KMS-11 (cell line): ENCODE measurements around the gene IMMP2L.

Experiments
- H2AFZ ChIP-seq: fragments of 200-600 bp; sonication (generic); 2 replicates; pipeline ENCODE4 v1.6.1; 2016; ENCODE audit warnings: antibody characterized with exemption, mixed run types, low read depth
- H3K27ac ChIP-seq: fragments of 200-600 bp; sonication (generic); 2 replicates; pipeline ENCODE4 v1.6.1; 2016; ENCODE audit warnings: mild to moderate bottlenecking, mixed run types
- H3K27me3 ChIP-seq: fragments of 200-600 bp; sonication (generic); 2 replicates; pipeline ENCODE4 v1.6.1; 2017; ENCODE audit warnings: mild to moderate bottlenecking, low read depth, mixed run types, moderate library complexity; ENCODE audit not compliant: insufficient read depth
- H3K36me3 ChIP-seq: fragments of 200-600 bp; sonication (generic); 2 replicates; pipeline ENCODE4 v1.6.1; 2017; ENCODE audit warnings: mild to moderate bottlenecking, mixed run types; ENCODE audit not compliant: insufficient read depth
- H3K4me1 ChIP-seq: fragments of 200-600 bp; sonication (generic); 2 replicates; pipeline ENCODE4 v1.6.1; 2016; ENCODE audit warnings: mild to moderate bottlenecking, low read depth, mixed run types; ENCODE audit not compliant: poor library complexity, severe bottlenecking
- H3K4me2 ChIP-seq: fragments of 200-600 bp; sonication (generic); 2 replicates; pipeline ENCODE4 v1.7.0; 2016; ENCODE audit warnings: mild to moderate bottlenecking, mixed run types
- H3K4me3 ChIP-seq: fragments of 200-600 bp; sonication (generic); IDR thresholded peaks from 2 replicates; pipeline ENCODE4 v1.6.1; 2017; ENCODE audit warnings: low read depth, low read length, mixed read lengths; ENCODE audit not compliant: insufficient read depth
- H3K79me2 ChIP-seq: fragments of 200-600 bp; sonication (generic); 2 replicates; pipeline ENCODE4 v1.6.1; 2016; ENCODE audit warnings: low read depth, mixed run types; ENCODE audit not compliant: insufficient read depth
- H3K9ac ChIP-seq: fragments of 200-600 bp; sonication (generic); 2 replicates; pipeline ENCODE4 v1.6.1; 2016; ENCODE audit warnings: mild to moderate bottlenecking, mixed run types
- H4K20me1 ChIP-seq: fragments of 200-600 bp; sonication (generic); 2 replicates; pipeline ENCODE4 v1.6.1; 2016; ENCODE audit warnings: mild to moderate bottlenecking, mixed run types; ENCODE audit not compliant: insufficient read depth
- CTCF ChIP-seq: fragments of 200-600 bp; sonication (generic); conservative IDR thresholded peaks from 2 replicates; pipeline ENCODE4 v1.6.1; 2017; ENCODE audit warnings: low read depth, mild to moderate bottlenecking, antibody characterized with exemption, low read length, moderate library complexity, mixed read lengths

IMMP2L gene

DNA sequence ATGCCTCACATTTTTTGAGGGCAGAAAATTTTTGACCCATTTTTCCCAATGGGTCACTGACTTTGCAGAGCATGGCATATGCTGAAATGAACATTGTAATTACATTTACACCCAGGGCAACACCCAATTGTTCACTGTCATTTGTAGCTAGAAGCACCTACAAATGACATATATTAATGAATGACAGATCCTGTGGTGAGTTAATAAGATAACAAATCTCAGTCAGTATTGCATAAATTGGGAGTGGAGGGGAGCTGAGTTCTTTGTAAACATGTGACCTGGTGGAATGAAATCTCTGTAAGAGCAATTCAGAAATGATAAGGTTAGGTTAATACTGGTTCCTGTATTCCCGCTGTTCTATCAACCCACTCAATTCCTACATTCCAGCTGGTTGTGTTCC, 726.4 kb downstream of the IMMP2L start:
- H3K27me3 ChIP-seq, result no peaks in the 10 kb centered on the region
- no peaks in the 10 kb centered on the region for H3K36me3 ChIP-seq
- H3K27ac ChIP-seq, result no peak overlapping the region
- no peak overlapping the region for H3K9ac ChIP-seq
- no peak for TF ChIP-seq CTCF
- no peak overlapping the region for H3K4me2 ChIP-seq
- H3K4me1 ChIP-seq, result no peaks in the 10 kb centered on the region
- no peak overlapping the region for H2AFZ ChIP-seq
- no peaks in the 10 kb centered on the region for H3K79me2 ChIP-seq
- H3K4me3 ChIP-seq, result no peak overlapping the region
- no peaks in the 10 kb centered on the region for H4K20me1 ChIP-seq

DNA sequence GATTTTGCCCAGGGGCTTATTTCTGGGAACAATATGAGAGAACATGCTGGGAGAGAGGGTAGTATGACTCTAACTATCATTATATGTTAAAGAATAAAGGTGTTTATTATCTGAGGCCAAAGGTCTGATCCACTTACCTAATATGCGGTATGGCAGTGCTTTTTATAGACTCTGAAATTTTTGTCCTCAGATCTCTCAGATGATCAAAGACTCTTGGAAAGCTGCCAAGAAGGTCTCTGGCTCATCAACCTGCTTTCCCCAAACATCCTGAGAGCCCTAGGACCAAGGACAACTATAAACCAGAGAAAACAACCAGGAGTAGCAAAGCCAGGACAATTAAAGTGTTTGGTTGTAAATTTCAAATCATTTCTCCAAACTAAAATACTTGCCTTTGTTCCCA, 727.1 kb downstream of the IMMP2L start:
- H3K9ac ChIP-seq, result no peak overlapping the region
- H3K36me3 ChIP-seq, result no peaks in the 10 kb centered on the region
- no peak overlapping the region for H2AFZ ChIP-seq
- no peaks in the 10 kb centered on the region for H4K20me1 ChIP-seq
- H3K4me1 ChIP-seq, result no peaks in the 10 kb centered on the region
- H3K27me3 ChIP-seq, result no peaks in the 10 kb centered on the region
- H3K79me2 ChIP-seq, result no peaks in the 10 kb centered on the region
- no peak overlapping the region for H3K4me2 ChIP-seq
- H3K27ac ChIP-seq, result no peak overlapping the region
- no peak for TF ChIP-seq CTCF
- no peak overlapping the region for H3K4me3 ChIP-seq

DNA sequence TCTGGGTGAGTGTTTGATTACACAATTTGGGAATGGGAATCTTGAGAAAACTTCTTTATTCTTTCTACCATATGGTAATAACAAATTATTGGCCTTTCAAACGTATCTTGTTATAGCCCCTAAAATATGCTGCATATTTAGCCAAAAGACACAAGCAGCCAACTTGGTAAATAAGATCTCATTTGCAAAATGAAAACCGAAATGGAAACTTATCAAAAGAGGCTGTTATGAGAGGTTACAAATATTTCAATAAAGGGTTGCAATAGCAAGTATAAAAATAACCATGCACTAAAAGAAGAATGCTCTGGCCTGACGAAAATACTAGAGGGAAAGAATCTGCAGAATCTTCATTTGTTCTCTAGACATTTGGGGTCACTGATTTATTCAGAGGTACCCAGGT, 730.9 kb downstream of the IMMP2L start:
- H3K4me1 ChIP-seq, result no peaks in the 10 kb centered on the region
- no peaks in the 10 kb centered on the region for H3K79me2 ChIP-seq
- no peaks in the 10 kb centered on the region for H4K20me1 ChIP-seq
- no peak for TF ChIP-seq CTCF
- H2AFZ ChIP-seq, result no peak overlapping the region
- no peak overlapping the region for H3K27ac ChIP-seq
- H3K4me2 ChIP-seq, result no peak overlapping the region
- H3K36me3 ChIP-seq, result no peaks in the 10 kb centered on the region
- no peaks in the 10 kb centered on the region for H3K27me3 ChIP-seq
- no peak overlapping the region for H3K4me3 ChIP-seq
- no peak overlapping the region for H3K9ac ChIP-seq

DNA sequence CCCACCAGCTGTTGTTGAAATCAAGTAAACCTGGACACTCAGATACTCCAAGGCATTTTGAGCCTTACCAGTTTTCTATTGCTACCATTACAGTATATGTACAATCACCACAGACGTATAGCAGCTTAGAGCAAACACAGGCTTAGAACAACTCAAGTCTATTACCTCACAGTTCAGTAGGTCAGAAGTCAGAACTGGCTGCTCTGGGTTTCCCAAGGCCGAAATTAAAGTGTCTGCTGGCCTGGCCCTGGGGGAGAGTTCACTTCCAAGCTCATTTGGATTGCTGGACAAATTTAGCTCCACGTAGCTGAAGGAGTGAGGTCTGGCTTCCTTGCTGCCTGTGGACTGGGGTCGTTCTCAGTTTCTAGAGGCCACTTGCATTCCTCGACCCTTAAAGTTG, 731.5 kb downstream of the IMMP2L start:
- no peak overlapping the region for H3K9ac ChIP-seq
- H3K36me3 ChIP-seq, result no peaks in the 10 kb centered on the region
- TF ChIP-seq CTCF, result no peak
- H3K4me2 ChIP-seq, result no peak overlapping the region
- H3K27me3 ChIP-seq, result no peaks in the 10 kb centered on the region
- H4K20me1 ChIP-seq, result no peaks in the 10 kb centered on the region
- no peak overlapping the region for H2AFZ ChIP-seq
- H3K79me2 ChIP-seq, result no peaks in the 10 kb centered on the region
- no peak overlapping the region for H3K4me3 ChIP-seq
- H3K27ac ChIP-seq, result no peak overlapping the region
- no peaks in the 10 kb centered on the region for H3K4me1 ChIP-seq

DNA sequence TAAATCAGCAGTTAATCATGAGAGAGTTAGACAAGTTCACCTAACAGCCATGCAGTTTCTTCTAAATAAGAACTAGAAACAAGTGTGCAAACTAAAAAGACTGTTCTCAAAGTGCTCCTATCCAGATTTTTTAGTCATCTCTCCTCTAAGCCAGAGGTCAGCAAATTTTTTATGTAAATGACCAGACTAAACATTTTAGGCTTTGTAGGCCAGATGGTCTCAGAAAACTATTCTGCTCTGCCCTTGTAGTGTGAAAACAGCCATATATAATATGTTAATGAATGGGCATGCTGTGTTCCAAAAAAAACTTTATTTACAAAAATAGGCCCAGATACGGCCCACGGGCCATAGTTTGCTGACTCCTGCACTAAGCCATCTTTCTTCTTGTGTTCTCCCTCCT, 734.4 kb downstream of the IMMP2L start:
- Histone ChIP-seq H3K27ac (no peak overlapping the region), H4K20me1 (no peaks in the 10 kb centered on the region), H3K4me3 (no peak overlapping the region), H3K27me3 (no peaks in the 10 kb centered on the region), H3K79me2 (no peaks in the 10 kb centered on the region), H3K36me3 (no peaks in the 10 kb centered on the region), H3K4me1 (no peaks in the 10 kb centered on the region), H2AFZ (no peak overlapping the region), H3K9ac (no peak overlapping the region), H3K4me2 (no peak overlapping the region)
- no peak for TF ChIP-seq CTCF
